SH-SY5Y (cell line): Measurements from ENCODE around the gene RPS6KA4.

Source experiments
- GATA2 ChIP-seq: IDR thresholded peaks from 2 replicates; pipeline ENCODE4 v1.6.1; 2011; ENCODE audit warnings: mild to moderate bottlenecking, low read depth, low read length
- GATA3 ChIP-seq: IDR thresholded peaks from 2 replicates; pipeline ENCODE4 v1.6.1; 2011; ENCODE audit warnings: low read depth, mild to moderate bottlenecking, low read length, moderate library complexity

- TF ChIP-seq GATA2 = no peak
- TF ChIP-seq GATA3 = no peak
These were observed 23.9 kb upstream of the RPS6KA4 start for GRCh38 chr11:64334764-64335735.
